GM18907 (cell line): ENCODE measurements around the gene NOP9.

Experiments
- ATAC-seq: cut with Tn5 transposase; IDR thresholded peaks from one replicate; pipeline ENCODE4 v1.9.1; 2021; ENCODE audit warnings: mild to moderate bottlenecking, moderate library complexity; ENCODE audit not compliant: unreplicated experiment

NOP9 gene

DNA sequence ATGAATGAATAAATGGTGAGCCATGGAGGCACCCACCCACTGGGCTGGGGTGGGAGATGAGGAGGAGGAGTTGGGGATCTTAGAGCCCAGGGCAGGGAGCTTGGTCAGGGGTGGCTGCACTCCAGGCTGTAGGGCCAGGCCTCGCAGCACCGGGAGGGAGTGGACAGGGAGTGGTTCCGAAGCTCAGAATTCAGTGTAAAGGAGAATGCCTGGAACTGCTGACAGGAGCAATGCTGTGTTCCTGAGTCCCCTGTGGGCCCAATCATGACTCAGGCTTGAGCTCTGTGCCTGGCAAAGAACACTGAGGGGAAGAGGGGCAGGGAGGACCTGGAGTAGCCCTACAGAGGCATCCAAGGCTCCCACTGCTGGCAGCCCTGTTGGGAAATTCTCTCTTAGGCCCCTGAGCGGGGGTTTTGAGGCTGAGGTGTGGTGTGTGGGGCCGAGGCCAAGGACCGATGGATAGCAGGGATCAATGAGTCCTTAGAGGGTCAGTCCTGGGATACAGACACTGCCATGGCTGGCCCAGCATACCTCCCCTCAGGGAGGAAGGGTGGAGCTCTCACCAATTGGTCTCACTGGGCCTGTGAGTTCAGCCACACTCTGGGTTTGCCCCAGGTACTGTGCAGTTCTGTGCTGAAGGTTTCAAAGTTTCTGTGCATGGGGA lies 18.7 kb upstream of the NOP9 start:
- no peak for ATAC-seq

DNA sequence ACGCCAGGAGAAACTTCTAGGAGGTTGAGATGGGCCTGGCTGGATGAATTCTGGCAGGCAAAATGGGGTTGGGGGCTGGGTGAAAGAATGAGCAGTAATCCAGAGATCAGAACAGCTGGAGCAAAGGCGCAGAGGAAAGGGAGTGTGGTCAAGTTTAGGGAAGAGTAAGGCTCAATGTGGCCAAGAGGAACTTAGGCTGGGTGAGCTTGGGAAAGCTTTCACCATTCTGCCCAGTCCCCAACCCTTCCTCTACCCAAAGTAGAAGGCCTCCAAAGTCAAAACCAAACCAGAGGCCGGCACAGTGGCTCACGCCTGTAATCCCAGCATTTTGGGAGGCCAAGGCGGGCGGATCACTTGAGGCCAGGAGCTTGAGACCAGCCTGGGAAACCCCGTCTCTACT lies 18.0 kb upstream of the NOP9 start:
- no peak for ATAC-seq

DNA sequence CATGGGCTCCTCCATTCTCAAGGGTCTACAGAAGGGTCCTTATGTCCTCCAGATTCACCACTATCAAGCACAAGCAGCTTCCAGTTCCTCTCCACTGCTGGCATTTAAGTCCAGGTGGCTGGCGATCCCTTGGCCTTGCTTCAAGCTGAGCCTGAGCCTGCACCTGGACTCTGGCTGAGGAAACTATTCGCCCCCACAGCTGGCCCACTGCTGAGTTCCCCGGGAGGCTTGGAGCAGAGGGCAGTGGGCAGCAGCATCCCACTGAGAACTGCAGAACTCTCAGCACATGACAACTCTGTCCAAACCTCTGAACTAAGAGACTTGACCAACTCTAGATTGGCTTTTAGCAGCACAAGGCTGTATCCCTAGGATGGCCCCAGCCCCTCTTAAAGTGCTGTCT lies 16.9 kb upstream of the NOP9 start:
- no peak for ATAC-seq

DNA sequence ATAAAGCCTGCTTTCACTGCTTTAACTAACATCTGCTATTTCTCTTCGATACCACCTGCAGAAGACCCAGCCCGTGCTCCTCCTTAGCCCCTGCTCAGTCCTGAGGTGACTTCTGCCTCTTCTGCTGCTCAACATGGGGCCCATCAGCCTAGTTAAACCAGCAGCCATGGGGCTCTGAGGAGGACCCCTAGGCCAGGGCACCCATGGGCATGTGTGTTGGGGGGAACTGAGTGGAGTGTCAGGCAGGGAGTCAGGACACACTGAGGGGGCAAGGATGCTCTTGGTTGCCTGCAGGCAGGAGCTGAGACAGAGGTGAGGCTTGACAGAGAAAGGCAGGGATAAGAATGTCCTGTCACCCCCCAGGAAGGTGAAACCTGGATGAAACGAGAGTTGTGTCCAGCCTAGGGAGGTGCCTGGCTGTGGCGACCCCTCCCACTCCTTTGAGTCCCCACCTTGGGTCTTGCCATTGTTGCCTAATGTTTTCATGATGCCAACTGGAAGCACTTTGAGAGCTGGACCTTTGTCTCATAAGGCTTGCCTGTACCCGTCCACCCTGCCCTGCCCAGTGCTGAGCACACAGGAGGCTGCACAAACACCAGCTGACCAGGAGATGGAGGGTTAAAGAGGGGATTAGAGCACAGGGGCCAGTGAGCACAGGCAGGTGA lies 15.7 kb upstream of the NOP9 start:
- ATAC-seq: no peak

DNA sequence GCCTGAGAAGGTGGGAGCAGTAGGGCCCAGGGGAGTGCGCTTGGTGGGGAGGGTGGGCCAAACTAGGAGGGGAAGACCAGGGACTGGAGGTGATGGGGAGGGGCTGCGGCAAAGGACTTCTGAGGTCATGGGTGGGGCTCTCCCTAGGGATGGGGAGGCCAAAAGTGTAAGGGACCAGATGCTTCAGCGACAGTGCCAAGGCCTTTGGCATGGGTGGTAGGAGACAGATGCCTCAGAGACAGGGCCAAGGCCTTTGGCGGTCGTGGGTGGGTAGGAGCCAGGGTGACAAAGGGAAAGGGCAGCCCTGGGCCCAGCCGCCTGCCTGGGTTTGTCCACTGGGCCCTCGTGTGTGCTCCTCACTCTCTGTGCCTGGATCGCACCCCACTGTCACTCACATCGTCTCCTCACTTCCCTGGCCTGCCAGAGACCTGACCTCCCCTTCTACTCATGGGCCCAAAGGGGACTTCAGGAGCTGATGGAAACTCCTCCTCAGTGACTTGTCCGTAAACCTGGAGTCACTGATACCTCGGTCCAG lies 15.1 kb upstream of the NOP9 start:
- ATAC-seq: no peak

DNA sequence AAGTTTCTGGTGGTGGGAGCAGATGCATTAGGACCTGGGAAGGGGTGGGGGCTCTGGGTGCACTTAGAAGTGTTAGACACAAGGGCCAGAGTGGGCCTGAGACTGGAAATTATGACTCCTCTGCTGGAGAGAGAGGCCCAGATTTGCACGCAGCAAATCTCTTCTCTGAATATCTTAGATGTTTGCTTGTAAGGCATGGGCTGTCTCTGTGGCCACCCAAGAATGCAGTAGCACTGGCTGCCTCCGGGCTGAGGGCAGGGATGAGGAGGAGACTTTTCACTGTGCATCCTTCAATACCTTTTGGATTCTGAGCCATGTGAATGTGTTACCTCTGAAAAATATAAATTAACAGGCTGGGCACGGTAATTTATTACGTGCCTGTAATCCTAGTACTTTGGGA lies 14.3 kb upstream of the NOP9 start:
- ATAC-seq: no peak

DNA sequence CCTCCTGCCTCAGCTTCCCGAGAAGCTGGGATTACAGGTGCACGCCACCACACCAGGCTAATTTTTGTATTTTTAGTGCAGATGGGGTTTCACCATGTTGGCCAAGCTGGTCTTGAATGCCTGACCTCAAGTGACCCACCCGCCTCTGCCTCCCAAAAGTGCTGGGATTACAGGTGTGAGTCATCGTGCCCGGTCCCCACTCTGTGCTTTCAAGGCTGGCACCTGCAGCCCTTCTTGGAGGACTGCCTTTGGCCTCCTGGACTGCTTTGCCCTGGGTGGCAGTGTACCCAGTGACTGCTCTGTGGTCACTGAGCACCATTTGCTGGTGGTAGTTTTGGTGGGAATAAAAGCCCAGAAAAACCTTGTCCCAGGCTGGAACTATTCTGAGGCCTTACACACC lies 12.7 kb upstream of the NOP9 start:
- ATAC-seq: no peak

DNA sequence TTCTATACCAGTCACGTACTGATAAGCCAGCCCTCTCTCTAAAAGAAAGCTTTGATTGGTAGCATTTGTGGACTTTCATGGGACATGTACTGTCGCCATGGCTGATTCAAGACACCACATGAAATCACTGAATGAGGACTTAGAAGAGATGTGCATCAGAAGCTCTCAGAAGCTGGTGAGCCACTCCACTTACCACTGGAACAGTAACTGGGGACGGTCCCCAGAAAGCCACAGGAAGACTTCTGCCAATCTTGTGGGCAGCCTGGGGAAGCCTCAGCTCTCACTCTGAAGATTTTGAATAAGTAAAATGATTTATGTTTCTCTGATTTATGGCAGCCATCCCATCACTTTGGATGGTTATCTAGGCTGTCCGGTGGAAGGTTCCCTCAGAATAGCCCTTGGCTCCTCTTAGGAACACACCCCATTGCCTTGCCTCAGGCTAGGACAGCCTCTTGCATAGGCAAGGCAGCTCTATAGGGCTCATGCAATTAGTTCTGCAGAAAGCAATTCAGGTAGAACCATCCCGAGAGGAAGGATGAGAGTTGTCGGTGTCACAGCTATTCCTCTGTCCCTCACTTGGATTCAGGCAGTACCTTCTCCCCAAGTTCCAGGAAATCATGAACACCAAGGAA lies 9.9 kb upstream of the NOP9 start:
- peak; percentile 85 for ATAC-seq

DNA sequence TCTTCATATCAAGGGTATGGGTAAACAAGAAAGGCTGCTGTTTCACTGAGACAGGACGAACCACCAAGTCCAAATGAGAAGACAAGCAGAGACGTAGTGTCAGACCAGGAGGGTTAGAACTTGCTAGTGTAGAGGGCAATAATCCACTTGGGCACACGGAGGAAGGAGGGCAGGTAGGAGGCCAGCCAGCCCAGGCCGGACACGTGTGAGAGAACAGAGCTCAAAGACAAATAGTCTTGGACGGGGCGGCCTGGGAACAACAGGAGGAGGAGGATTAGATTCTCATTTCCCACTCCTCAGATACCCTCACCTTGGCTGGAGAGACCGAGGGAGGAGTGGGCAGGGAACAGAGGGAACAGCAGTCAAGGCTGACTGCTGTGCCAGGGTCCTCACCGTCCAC lies 8.9 kb upstream of the NOP9 start:
- no peak for ATAC-seq

DNA sequence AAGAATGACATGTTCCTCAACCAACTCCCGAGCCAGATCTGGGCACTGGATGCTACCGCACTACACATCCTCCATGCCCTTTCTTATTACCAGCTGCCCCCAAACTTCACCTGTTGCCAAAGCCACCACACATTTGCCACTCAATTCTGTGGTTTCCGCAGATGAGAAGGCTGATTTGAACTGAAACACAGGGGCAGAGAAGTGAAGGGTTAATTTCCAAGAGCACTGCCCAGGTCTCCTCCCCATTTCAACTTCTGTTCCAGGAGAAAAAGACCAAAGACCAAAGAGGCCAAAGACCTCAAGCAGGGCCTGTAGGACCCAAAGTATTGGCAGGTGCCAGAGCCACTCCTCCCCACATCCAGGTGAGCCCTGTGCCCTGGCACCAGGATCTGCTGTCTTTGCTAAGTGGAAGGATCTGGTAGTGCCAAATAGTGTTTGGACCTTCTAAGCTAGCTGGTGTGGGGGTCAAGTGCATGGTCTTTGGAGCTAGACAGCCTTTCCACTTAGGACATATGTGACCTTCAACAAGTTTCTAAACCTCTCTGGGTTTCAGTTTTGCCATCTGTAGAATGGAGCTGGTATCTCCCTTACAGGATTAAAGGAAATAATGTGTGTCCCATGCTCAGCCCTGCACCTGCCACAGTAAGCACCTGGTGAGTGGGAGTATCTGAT lies 8.1 kb upstream of the NOP9 start:
- ATAC-seq: no peak

DNA sequence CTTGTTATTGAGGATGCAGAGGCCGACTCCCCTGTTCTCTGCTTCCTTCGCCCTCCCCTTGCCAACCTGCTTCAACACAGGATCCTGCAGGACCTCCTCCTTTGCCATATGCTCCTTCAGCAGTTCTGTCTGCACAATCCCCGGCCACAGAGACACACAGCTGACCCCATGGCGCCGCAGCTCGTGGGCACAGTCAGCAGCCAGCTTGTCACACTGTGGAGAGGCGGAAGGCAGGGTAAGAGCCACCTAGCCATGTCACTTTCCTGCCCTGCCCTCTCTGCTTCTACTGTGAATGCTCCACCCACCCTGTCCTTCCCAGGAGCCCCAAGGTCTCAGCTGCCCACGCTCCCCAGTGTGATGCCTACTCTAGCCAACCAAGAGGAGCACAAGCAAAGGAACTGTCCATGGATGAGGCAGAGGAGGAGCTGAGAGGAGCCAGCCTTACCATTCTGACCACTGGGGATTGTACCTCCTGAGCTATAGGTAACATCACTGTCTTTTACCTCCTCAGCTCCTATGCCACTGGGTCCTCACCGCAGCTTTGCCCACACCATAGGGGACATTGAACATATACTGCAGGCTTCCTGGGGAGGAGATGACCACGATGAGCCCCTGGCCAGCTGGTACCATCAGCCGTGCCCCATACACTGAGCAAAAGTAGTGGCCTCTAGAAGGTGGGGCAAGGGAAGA lies 7.4 kb upstream of the NOP9 start:
- no peak for ATAC-seq

DNA sequence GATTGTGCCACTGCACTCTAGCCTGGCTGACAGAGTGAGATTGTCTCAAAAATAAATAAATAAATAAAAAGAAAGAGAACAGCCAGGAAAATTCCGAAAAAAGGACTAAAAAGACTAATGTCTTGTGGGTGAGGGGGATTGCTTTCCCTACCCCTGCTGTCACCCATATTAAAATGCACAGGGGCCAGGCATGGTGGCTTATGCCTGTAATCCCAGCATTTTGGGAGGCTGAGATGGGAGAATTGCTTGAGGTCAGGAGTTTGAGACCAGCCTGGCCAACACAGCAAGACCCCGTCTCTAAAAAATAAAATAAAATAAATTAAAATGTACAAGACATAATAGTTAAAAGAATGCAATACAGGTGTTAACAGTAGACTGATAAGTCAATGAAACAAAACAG lies 6.1 kb upstream of the NOP9 start:
- ATAC-seq: no peak

DNA sequence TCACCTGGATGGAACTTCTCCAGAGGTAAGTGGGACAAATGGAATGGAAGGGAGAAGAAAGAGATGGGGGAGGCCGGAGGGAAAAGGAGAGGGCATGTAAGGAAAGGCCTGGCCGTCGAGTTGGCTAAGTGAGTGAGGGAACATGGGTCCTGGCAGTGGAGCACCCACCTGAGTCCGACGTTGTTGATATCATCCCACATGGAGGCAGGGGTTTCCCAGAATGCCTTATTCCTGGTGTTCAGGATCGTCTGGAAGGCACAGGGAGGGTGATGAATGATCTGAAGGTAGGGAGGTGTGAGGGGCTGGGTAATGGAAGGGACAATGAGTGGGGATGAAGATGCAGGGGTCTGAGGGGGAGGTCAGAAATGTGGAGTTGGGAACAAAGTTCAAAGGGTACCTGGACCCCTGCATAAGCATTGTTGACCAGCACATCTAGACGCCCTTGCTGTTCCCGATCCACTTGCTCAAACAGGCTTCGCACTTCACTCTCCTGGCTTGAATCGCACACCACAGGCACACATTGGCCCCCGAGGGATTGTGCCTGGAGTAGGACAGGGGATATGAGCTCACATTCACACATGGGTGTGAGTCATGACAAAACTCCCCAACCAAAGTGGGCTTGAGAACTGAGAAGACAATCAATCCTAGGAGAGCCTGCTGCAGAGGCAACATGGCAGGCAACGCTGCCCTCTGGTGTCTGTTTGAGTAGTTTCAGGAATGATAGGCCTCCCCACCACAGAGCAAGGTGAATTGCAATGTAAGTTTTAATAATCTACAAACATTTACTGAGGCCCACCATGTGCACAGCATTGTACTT lies 3.1 kb upstream of the NOP9 start:
- ATAC-seq: peak; percentile 54

DNA sequence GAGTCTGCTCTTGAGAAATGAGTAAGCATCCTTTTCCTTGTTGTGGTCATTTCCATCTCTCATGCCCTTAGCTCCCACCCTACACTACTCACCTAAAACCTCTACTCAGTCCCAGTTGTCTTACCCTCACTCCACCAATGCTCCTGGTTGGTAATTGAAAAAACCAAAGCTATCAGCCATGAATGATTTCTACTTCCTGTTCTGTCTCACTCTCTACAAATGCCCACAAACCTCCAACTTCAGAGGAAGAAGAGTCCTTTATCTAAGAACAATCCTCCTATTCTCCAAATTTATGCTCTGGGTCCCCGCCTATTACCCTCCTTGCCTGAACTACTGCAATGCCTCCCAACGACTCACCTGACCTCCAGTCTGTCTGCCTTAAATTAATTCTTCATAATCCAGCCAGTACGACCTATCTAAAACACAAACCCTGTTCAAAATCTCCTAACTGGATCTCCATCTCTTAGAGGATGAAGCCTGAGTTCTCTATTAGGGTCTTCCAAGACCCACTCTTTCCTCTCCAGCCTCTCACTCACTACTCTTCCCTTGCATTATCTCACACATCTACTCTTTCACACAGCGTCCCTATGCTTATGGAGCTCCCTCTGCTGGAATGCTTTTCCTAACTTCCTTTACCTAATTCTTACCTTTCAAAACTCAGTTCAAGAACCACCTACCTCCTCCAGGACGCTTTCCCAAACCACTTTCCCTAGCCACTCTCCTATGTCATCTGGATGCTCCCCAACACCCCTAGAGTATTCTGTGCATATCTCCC lies 2.3 kb upstream of the NOP9 start:
- ATAC-seq: peak; percentile 36

DNA sequence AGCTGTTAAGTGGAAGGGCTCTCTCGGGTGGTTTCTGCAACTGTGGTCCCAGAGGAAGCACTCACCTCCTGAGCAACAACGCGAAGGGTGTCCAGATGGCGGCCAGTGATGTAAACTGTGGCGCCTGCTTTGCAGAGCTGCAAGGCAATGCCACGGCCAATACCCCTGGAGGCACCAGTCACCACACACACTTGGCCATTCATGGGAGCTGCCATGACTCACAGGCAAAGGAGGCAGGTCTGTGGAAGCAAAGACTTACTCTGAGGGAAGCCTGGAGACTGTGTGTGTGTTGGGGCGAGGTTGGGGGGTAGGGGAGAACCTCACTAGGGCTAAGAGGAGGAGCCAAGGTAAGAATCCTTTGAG lies 777 bp upstream of the NOP9 start:
- ATAC-seq: no peak

DNA sequence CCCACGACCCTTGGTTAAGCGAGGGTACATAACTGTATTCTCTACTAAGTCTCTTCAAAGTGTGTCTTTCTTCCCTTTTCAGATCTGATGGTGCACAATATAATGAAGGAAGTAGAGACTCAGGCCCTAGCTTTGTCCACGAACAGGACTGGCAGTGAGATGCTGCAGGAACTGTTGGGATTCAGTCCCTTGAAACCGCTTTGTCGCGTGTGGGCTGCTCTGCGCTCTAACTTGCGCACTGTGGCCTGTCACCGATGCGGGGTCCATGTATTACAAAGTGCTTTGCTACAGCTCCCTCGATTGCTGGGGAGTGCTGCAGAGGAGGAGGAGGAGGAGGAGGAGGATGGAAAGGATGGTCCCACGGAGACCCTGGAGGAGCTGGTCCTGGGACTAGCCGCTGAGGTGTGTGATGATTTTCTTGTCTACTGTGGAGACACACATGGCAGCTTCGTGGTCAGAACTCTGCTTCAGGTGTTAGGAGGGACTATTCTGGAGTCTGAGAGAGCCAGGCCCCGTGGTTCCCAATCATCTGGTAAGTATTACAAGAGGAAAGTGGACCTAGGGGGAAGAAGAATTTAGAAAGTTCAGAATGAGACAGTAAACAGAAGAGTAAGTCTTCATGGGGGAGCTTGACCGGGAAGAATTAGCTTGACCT lies 803 bp downstream of the NOP9 start:
- ATAC-seq: no peak

DNA sequence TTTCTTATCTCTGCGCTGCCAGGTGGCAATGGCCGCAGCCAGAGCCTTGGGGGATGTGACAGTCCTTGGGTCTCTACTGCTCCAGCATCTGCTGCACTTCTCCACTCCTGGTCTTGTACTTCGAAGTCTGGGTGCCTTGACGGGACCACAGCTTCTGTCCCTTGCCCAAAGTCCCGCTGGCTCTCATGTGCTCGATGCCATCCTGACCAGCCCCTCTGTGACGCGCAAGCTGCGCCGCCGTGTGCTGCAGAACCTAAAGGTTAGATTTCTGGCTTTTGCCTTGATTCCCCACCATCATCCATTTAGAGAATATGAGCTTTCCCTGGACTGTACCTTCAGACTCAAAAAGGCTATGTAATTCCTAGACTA lies 4.4 kb downstream of the NOP9 start:
- no peak for ATAC-seq

DNA sequence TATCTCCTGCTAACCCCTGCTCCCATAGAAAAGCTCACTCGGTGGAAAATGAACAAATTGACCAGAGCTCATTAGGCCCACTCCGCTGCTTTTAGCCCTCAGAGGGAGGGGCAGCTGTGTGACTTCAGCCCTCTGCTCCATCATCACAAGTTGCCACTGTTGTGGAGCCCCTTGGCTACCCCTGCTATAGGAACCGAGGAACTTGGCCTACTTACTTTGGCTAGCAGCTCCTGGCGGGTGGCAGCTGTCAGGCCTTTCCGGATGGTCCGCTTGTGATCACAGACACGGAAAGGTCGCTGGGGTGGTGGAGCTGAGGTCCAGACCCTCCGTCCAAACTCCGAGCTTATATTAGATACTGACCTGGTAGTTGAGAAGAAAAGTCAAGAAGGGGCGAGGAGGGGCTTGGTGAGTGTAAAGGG lies 7.5 kb downstream of the NOP9 start:
- ATAC-seq: no peak
